ENCODE measurements around the gene VN1R5.

VN1R5 gene

DNA sequence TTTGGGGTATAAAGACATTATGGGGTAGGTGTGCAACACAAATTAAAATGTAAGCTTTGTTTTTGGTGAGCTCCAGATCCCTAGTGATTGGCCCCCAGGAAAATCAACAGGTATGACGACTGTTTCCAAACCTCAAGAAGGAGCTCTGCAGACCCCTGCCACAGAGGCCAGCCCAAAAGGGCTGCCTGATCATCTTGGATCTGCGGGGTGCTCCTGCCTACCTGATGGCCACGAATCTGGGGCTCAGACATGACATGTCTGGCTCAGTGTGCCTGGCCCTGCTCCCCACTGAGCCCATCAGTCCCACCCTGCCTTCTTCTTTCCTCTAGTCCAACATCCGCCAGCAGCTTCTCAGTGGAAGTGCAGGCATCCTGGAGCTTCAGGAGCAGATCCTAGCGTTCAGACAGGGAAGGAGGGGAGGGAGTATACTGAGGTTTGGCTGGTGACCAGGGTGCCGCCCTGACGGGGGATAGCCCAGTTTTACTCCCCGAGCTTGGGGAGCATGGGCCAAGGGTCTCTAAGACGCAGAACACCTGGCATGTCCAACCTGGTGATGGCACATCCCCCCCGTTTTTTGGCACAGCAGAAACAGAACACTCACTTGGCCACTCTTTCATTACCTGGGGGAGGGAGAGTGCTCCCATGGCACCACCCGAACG is 44.0 kb downstream of the VN1R5 start:
- DNase-seq (ENCODE audit: low read depth in 2 of 3, low spot score in 1 of 3): no peak

DNA sequence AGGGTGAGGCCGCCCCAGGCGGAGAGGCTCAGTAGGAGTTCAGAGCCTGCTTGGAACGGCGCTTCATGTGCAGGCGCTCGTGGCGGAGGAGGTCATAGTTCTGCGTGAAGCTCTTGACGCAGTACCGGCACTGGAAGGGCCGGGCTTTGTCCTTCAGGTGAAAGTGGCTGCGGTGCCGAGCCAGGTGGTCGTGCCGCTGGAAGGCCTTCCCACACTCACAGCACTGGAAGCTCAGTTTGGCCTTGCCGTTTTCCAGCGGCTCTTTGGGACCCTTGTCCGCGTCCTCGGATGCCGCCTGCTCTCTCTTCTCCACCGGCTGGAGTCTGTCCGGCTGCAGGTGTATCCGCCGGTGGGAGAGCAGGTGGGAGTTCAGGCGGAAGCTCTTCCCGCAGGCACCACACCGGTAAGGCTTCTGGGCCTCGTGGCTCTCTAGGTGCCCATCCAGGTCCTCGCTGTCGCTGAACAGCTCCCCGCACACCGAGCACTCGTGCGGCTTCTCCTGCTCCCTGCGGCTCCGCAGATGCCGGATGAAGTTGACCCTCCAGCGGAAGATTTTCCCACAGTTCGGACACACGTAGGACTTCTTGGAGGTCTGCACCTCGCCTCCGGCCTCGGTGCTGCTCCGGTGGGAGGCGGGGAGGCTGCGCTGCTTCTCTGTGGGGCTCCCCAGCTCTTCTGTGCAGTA is 44.8 kb downstream of the VN1R5 start:
- no peak for DNase-seq (ENCODE audit: low read depth in 2 of 3, low spot score in 1 of 3)

DNA sequence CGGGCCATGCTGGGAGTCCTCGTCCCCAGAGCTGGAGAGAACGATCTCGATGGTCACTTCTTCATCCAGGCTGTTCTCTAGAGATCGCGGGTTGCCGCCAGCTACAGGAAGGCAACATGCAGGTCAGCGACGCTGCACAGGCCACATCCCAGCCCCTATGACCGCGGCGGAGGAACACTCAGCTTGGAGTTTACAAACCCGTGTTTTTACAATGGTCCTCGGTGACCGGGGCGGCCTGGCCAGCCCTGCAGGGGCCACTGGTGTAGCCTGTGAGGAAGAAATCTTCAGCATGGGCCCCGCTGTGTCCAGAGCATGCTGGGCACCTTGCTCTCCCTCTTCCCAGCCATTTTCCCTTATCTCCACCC is 45.3 kb downstream of the VN1R5 start:
- DNase-seq (ENCODE audit: low read depth in 2 of 3, low spot score in 1 of 3): no peak

DNA sequence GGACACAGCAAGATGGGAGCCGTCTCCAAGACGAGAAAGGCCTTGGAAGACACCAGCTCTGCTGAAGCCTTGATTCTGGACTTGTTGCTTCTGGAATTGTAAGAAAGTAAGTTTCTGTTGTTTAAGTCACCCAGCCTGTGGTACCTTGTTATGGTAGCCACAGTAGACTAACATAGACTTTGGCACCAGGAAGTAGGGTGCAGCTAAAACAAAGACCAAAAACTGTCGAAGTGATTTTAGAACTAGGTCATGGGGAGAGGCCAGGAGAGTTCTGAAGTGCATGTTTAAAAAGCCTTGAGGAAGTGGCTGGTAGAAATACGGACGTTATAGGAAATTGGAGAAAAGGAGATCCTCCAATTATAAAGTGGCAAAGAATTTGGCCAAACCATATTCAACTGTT is 47.3 kb downstream of the VN1R5 start:
- no peak for DNase-seq (ENCODE audit: low read depth in 2 of 3, low spot score in 1 of 3)

DNA sequence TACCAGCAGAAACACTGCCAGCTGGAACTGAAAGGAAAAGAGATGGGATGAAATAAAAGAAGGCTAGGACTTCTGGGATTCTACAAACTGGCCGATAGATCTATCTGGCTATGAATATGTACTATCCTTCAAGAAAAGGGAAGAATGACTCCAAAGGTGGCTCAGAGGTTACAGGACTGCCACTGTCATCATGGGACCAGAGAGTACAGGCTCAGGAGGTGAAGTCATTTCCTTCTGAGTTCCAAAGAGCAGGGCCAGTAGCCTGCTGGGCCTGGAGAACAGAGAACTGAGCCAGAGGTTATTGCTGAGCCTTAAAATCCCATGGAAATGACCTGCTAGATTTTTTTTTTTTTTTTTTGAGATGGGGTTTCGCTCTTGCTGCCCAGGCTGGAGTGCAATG is 48.2 kb downstream of the VN1R5 start:
- DNase-seq (ENCODE audit: low read depth in 2 of 3, low spot score in 1 of 3): no peak
